Measurements from ENCODE around the gene ROBO2.

ROBO2 gene

DNA sequence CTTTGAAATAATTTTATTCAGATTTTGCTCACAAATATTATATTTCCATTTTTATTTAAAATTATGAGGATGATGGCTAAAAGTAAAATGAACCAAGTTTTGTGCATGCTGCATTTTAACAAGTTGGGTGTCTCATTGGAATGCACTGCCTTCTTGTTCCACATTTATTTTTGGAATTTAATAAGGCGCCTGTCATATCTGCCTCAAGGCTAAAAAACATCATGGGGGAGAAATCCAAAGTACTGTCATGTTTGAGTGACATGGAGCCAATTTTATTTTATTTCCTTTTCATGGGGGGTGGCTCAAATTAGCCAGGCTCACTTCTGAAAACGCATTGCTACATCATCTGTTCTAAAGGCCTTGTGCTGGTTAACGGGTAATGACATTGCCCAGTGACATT is 205.1 kb downstream of the ROBO2 start:
- peaks cover 4% of the 10 kb centered on the region for H3K4me1 ChIP-seq (ENCODE audit: control insufficient read depth, insufficient read depth, low read length)
- H3K36me3 ChIP-seq (ENCODE audit: control insufficient read depth, insufficient read depth, low read length), result no peaks in the 10 kb centered on the region
- no peak overlapping the region for H3K9ac ChIP-seq (ENCODE audit: low read depth, low read length)
- peaks cover 6% of the 10 kb centered on the region for H3K9me3 ChIP-seq (ENCODE audit: control insufficient read depth, insufficient read depth, low read length)
- no peak overlapping the region for H3K4me3 ChIP-seq (ENCODE audit: low read depth, low read length)
- no peaks in the 10 kb centered on the region for H3K27me3 ChIP-seq (ENCODE audit: control insufficient read depth, insufficient read depth, low read length)

DNA sequence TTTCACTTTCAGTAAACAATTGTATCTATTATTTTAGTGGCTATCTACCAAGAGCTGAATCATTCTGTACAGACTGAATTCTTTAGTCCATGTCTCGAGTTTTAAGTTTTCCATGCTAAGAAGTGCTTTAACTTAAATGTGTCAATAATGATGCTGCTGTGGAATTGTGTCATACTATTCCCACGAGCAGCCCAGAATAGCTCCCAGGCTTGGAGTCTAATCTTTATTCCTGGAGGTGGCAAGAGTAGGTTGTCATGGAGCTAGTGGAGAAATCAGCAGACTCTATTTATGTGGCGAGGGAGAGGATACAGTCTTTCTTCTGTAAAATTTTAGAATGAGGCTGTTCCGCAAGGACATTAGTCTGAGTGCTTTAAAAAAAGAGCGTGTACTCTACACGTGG is 207.2 kb downstream of the ROBO2 start:
- H3K4me1 ChIP-seq (ENCODE audit: control insufficient read depth, insufficient read depth, low read length), result peaks cover 4% of the 10 kb centered on the region
- no peaks in the 10 kb centered on the region for H3K36me3 ChIP-seq (ENCODE audit: control insufficient read depth, insufficient read depth, low read length)
- H3K27me3 ChIP-seq (ENCODE audit: control insufficient read depth, insufficient read depth, low read length), result no peaks in the 10 kb centered on the region

DNA sequence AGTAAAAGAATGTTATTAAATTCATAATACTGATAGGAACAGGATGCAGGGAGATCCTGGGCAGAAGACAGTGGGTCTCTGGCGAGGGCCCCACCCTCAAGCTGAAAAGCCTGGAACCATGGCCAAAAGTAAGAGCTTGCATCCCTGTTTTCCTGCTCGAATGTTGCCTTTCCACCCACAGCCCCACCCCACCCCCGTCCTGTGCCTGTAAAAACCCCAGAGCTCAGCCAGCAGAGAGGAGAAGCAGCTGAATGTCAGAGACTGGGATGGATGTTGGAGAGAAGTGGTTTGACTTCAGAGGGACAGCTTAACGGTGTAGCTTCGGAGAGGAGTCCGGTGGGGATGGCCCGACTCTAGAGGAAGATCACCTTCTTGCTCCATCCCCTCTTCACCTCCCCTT is 207.9 kb downstream of the ROBO2 start:
- H3K9ac ChIP-seq (ENCODE audit: low read depth, low read length), result no peak overlapping the region

More for the DNA sequence above, 207.2 kb downstream of the ROBO2 start:
- Histone ChIP-seq H3K9ac (ENCODE audit: low read depth, low read length) (no peak overlapping the region), H3K9me3 (ENCODE audit: control insufficient read depth, insufficient read depth, low read length) (no peaks in the 10 kb centered on the region), H3K4me3 (ENCODE audit: low read depth, low read length) (no peak overlapping the region)

GRCh38 chr3:77248420-77248819 is 208.5 kb downstream of the ROBO2 start:
- Histone ChIP-seq H3K4me3 (ENCODE audit: low read depth, low read length) (no peak overlapping the region), H3K9me3 (ENCODE audit: control insufficient read depth, insufficient read depth, low read length) (no peaks in the 10 kb centered on the region), H3K4me1 (ENCODE audit: control insufficient read depth, insufficient read depth, low read length) (peaks cover 4% of the 10 kb centered on the region), H3K27me3 (ENCODE audit: control insufficient read depth, insufficient read depth, low read length) (no peaks in the 10 kb centered on the region), H3K36me3 (ENCODE audit: control insufficient read depth, insufficient read depth, low read length) (no peaks in the 10 kb centered on the region), H3K9ac (ENCODE audit: low read depth, low read length) (no peak overlapping the region)

More for the DNA sequence above, 207.9 kb downstream of the ROBO2 start:
- Histone ChIP-seq H3K36me3 (ENCODE audit: control insufficient read depth, insufficient read depth, low read length) (no peaks in the 10 kb centered on the region), H3K4me3 (ENCODE audit: low read depth, low read length) (no peak overlapping the region), H3K9me3 (ENCODE audit: control insufficient read depth, insufficient read depth, low read length) (no peaks in the 10 kb centered on the region), H3K27me3 (ENCODE audit: control insufficient read depth, insufficient read depth, low read length) (no peaks in the 10 kb centered on the region), H3K4me1 (ENCODE audit: control insufficient read depth, insufficient read depth, low read length) (peaks cover 4% of the 10 kb centered on the region)

DNA sequence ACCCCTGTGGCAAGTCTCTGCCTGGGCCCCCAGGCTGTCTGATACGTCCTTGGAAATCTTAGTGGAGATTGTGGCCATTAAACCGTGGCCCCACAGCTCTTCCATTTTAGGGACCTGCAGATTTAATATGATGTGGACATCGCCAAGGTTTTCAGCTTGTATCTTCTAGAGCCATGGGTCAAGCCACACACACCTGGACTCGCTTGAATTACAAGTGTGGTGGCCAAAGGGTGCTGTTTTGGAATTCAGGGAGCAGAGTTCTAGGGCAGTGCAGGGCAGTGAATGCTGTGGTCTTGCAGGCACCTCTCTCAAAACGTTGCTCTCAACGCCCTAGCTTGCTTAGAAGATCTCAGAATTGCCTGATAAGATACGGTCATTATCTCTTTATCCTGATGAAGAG is 211.2 kb downstream of the ROBO2 start:
- no peaks in the 10 kb centered on the region for H3K27me3 ChIP-seq (ENCODE audit: control insufficient read depth, insufficient read depth, low read length)
- no peaks in the 10 kb centered on the region for H3K9me3 ChIP-seq (ENCODE audit: control insufficient read depth, insufficient read depth, low read length)
- H3K4me3 ChIP-seq (ENCODE audit: low read depth, low read length), result no peak overlapping the region
- H3K9ac ChIP-seq (ENCODE audit: low read depth, low read length), result no peak overlapping the region
- peaks cover 4% of the 10 kb centered on the region for H3K4me1 ChIP-seq (ENCODE audit: control insufficient read depth, insufficient read depth, low read length)
- no peaks in the 10 kb centered on the region for H3K36me3 ChIP-seq (ENCODE audit: control insufficient read depth, insufficient read depth, low read length)

DNA sequence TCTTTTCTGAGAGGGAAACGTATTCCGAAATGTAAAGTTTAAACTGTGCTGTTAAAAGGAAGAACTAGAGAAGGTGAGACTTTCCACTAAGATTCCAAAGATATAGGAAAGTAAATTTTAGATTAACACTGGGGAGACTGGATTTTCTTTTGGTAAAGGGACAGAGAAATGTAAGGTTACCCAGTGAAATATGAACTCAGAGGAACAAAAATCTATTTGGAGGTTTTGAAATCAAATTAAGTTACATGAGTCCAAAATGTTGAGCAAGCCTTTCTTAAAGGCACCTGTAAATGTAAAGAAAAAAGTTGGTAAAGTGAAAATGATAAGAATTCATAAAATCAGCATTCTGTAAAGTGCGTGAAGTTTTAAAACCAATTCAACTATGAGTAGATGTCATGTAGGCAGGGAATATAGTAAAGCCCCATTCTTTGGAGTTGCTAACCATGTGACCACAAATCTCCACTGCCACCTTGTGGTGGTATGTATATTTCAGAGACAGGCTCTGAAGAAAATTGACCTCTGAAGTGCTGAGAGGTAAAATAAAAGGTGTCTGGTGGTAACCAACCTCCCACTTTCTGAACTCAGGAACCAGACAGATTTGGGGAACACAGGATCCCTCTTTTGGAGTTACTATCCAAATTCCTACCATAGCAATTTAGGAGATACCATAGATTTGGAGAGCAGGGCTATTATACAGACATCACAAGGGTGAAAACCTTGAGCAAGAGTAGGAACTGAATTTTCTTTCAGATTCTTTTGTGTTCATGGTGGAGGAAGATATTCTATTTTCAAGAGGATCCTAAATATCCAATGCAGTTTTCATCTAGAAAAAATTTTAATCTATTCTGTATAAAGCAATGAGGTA is 215.3 kb downstream of the ROBO2 start:
- H3K4me3 ChIP-seq (ENCODE audit: low read depth, low read length), result no peak overlapping the region
- H3K36me3 ChIP-seq (ENCODE audit: control insufficient read depth, insufficient read depth, low read length), result no peaks in the 10 kb centered on the region
- no peak overlapping the region for H3K9ac ChIP-seq (ENCODE audit: low read depth, low read length)
- no peaks in the 10 kb centered on the region for H3K4me1 ChIP-seq (ENCODE audit: control insufficient read depth, insufficient read depth, low read length)
- H3K9me3 ChIP-seq (ENCODE audit: control insufficient read depth, insufficient read depth, low read length), result no peaks in the 10 kb centered on the region
- no peaks in the 10 kb centered on the region for H3K27me3 ChIP-seq (ENCODE audit: control insufficient read depth, insufficient read depth, low read length)

DNA sequence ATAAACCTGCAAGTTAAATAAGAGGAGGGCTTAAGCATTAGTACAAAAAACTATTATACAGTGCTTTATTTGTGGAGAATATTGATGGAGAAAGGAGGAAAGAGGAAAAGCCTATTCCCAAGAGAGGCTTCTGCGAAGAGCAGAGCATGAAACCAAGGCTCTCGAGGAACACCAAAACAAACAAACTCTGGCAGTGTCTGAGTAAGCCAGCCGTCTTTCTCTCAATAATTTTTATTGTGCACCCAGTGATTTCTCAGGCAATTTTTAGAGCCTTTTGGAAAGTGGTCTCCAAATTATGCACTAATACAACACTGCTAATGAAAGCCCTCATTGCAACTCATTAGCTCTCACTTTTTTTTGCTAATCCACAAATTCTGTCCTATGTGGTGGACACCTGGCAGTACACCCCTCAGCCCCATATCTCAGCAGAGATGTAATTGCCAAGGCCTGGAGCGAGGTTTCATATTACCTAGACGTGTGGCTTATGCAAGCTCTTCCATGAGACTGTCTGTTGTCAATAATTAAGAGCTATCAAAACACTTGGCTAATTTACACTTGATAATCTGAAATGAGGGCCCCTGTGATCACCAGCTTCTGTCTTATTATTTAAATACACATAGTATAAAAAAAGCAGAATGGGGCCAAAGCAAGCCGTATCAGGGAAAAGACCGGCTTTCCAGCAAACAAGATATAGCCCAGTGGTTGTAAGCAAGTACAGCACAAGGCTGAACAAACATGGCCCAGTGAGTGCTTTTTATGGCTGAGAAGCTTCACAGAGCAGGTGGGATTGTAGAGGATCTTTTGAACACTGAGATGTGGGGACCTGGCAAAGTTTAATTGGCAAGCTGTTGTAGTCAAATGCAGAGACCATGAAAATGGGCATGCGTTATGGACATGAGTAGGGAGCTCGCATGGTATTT is 216.9 kb downstream of the ROBO2 start:
- no peak overlapping the region for H3K4me3 ChIP-seq (ENCODE audit: low read depth, low read length)
- no peaks in the 10 kb centered on the region for H3K27me3 ChIP-seq (ENCODE audit: control insufficient read depth, insufficient read depth, low read length)
- no peaks in the 10 kb centered on the region for H3K4me1 ChIP-seq (ENCODE audit: control insufficient read depth, insufficient read depth, low read length)
- no peak overlapping the region for H3K9ac ChIP-seq (ENCODE audit: low read depth, low read length)
- H3K36me3 ChIP-seq (ENCODE audit: control insufficient read depth, insufficient read depth, low read length), result no peaks in the 10 kb centered on the region
- H3K9me3 ChIP-seq (ENCODE audit: control insufficient read depth, insufficient read depth, low read length), result no peaks in the 10 kb centered on the region

GRCh38 chr3:77259694-77260093 is 219.8 kb downstream of the ROBO2 start:
- Histone ChIP-seq H3K4me3 (ENCODE audit: low read depth, low read length) (no peak overlapping the region), H3K36me3 (ENCODE audit: control insufficient read depth, insufficient read depth, low read length) (no peaks in the 10 kb centered on the region), H3K4me1 (ENCODE audit: control insufficient read depth, insufficient read depth, low read length) (no peaks in the 10 kb centered on the region), H3K27me3 (ENCODE audit: control insufficient read depth, insufficient read depth, low read length) (no peaks in the 10 kb centered on the region), H3K9ac (ENCODE audit: low read depth, low read length) (no peak overlapping the region), H3K9me3 (ENCODE audit: control insufficient read depth, insufficient read depth, low read length) (no peaks in the 10 kb centered on the region)

DNA sequence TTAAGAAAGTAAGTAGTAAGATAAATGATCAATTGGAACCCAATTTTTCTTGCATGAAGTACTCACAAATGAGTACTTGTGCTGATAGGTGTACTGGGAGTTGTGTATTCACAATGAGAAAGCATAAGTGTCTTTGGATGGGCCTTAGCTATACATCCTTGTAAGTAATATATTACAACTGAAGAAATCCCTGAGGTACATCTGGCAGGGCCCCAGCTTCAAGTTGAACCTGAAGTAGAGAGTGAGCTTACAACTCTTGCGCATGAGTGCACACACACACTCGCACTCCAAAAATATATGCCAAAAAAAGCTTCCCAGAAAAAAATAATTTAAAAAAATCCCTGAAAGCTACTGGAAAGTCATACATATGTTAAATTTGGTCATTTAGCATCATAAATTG is 222.5 kb downstream of the ROBO2 start:
- Histone ChIP-seq H3K27me3 (ENCODE audit: control insufficient read depth, insufficient read depth, low read length) (no peaks in the 10 kb centered on the region), H3K36me3 (ENCODE audit: control insufficient read depth, insufficient read depth, low read length) (no peaks in the 10 kb centered on the region), H3K9me3 (ENCODE audit: control insufficient read depth, insufficient read depth, low read length) (no peaks in the 10 kb centered on the region), H3K4me3 (ENCODE audit: low read depth, low read length) (no peak overlapping the region), H3K9ac (ENCODE audit: low read depth, low read length) (no peak overlapping the region), H3K4me1 (ENCODE audit: control insufficient read depth, insufficient read depth, low read length) (no peaks in the 10 kb centered on the region)

DNA sequence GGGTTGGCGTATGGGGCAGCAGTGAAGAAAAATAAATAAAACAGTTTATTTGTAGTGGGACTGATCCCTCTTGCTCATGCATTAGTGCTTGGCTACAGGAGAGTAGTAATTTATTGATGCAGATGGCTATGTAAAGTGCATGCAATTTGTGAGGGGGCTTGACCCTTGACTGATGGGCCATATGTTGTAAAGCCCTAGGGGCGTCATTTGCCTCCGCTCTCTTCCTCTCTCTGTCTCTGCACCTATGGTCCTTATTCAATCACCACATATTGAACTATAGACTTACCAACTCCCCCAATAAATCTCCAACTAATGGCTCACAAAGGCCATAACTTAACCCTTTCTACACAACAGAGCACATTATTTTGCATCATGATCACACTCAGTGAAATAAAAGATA is 227.7 kb downstream of the ROBO2 start:
- H3K27me3 ChIP-seq (ENCODE audit: control insufficient read depth, insufficient read depth, low read length), result no peaks in the 10 kb centered on the region
- no peak overlapping the region for H3K9ac ChIP-seq (ENCODE audit: low read depth, low read length)
- no peaks in the 10 kb centered on the region for H3K9me3 ChIP-seq (ENCODE audit: control insufficient read depth, insufficient read depth, low read length)
- H3K4me3 ChIP-seq (ENCODE audit: low read depth, low read length), result no peak overlapping the region
- H3K36me3 ChIP-seq (ENCODE audit: control insufficient read depth, insufficient read depth, low read length), result no peaks in the 10 kb centered on the region
- H3K4me1 ChIP-seq (ENCODE audit: control insufficient read depth, insufficient read depth, low read length), result peaks cover 3% of the 10 kb centered on the region

- no peak overlapping the region for H3K9ac ChIP-seq (ENCODE audit: low read depth, low read length)
- no peaks in the 10 kb centered on the region for H3K36me3 ChIP-seq (ENCODE audit: control insufficient read depth, insufficient read depth, low read length)
- H3K27me3 ChIP-seq (ENCODE audit: control insufficient read depth, insufficient read depth, low read length), result no peaks in the 10 kb centered on the region
- H3K4me1 ChIP-seq (ENCODE audit: control insufficient read depth, insufficient read depth, low read length), result peaks cover 3% of the 10 kb centered on the region
- H3K9me3 ChIP-seq (ENCODE audit: control insufficient read depth, insufficient read depth, low read length), result no peaks in the 10 kb centered on the region
- no peak overlapping the region for H3K4me3 ChIP-seq (ENCODE audit: low read depth, low read length)
Measured at GRCh38 chr3:77271306-77271705, 231.4 kb downstream of the ROBO2 start.

All from iPS-15b (cell line).